Erythroblast (primary cell): ENCODE results near the gene CPPED1.

ENCODE experiments used
- GATA1 ChIP-seq: IDR thresholded peaks from 2 replicates; pipeline ENCODE4 v1.6.1; 2011; ENCODE audit warnings: low read depth, mild to moderate bottlenecking, control low read depth, low read length, moderate library complexity
- POLR2A ChIP-seq: IDR thresholded peaks from 2 replicates; pipeline ENCODE4 v1.6.1; 2011; ENCODE audit warnings: mild to moderate bottlenecking, low read length

DNA sequence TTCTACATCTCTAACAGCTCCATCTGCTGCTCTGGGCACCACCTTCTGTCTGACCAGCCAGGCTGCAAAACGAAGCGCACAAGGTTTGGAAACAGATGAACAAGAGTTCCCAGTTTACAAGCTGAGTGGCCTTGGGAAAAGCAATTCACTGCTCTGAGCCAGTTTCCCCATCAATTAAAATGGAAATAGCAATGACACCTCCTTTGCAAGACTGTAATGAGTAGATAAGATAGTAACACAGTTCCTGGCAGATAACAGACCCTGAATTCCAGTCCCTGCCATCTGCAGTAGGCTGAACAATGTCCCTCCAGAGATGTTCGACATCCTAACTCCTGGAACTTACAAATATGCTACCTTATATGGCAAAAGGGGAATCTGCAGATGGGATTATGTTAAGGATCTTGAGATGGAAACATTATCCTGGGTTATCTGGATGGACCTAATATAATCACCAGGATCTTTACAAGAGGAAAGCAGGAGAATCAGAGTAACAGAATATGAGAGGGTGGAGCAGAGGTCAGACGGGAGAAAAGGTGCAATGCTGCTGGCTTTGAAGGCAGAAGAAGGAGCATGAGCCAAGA is 27.9 kb downstream of the CPPED1 start:
- TF ChIP-seq POLR2A: no peak
- TF ChIP-seq GATA1: no peak
